Ovary (tissue), 9 donors: ENCODE results near the gene PTPRB. TPM values are rescaled to one million over a fixed set of nuclear protein-coding genes. Genes with fewer than 3 reads are reported as not detected.

Experiments
- DNase-seq, 5 donors: peaks; one replicate each; pipeline ENCODE4 v3.0.0-alpha.2; 2019 to 2020
- H3K27ac ChIP-seq, 2 donors: fragments of 200-600 bp; one replicate each; pipeline versions ENCODE4 v1.5.1 to v1.8.0; 2019 to 2022
- H3K27me3 ChIP-seq: fragments of 200-600 bp; one replicate; pipeline ENCODE4 v1.8.0; 2022
- H3K36me3 ChIP-seq: fragments of 200-600 bp; sonication (generic); one replicate; pipeline ENCODE4 v1.5.1; 2019
- H3K4me1 ChIP-seq: one replicate; pipeline ENCODE4 v1.8.1; 2013; ENCODE audit warnings: mild to moderate bottlenecking, moderate library complexity; ENCODE audit not compliant: insufficient read depth
- H3K4me3 ChIP-seq: fragments of 200-600 bp; sonication (generic); one replicate; pipeline ENCODE4 v1.5.1; 2017
- H3K9me3 ChIP-seq, 2 donors: fragments of 200-600 bp in 1 of 2; sonication (generic) in 1 of 2; one replicate each; pipeline versions ENCODE4 v1.5.1 to v1.8.1; 2013 to 2019; ENCODE audit warnings: mild to moderate bottlenecking in 1 of 2, moderate library complexity in 1 of 2
- EP300 ChIP-seq: sonication (generic); formaldehyde crosslinking; IDR thresholded peaks from one replicate; pipeline ENCODE4 v1.6.1; 2017; ENCODE audit warnings: antibody characterized with exemption
- POLR2A ChIP-seq: fragments of 450-650 bp; IDR thresholded peaks from one replicate; pipeline ENCODE4 v1.6.1; 2017; ENCODE audit warnings: antibody characterized with exemption, mild to moderate bottlenecking, moderate library complexity
- WGBS, 3 donors: extraction: QIAGEN DNeasy Blood & Tissue Kit in 1 of 3; methylation state at CpG; one replicate each; pipeline versions ENCODE4 v1.1.5 to v1.1.7; 2013 to 2017; 5-methylcytosine and 5-hydroxymethylcytosine counted together
- intact Hi-C, 4 donors: fragments of 100-400 bp; cut with DNase I; formaldehyde crosslinking; loops; one replicate each; pipeline versions ENCODE4 v1.11.0 to v1.15.1; 2022 to 2023
- polyA plus RNA-seq, 2 donors: library from polyadenylated mRNA; stranded (reverse); fragments of 200-250 nt in 1 of 2; fragments of 350-450 nt in 1 of 2; fragmentation: Illumina TruSeq in 1 of 2; extraction: RNeasy Lipid Tissue Mini Kit (QIAGEN cat#74804) in 1 of 2; gene quantifications; one replicate each; pipeline ENCODE4 v1.2.3, GENCODE V29; 2013 to 2014
- total RNA-seq, 7 donors: library from RNA; depleted of rRNA in 2 of 7; stranded (reverse); fragments of >200 nt in 2 of 7; fragmentation: NEBNext Ultra II Directional in 3 of 7; extraction: Animal tissue kit (Norgen Biotek cat#: 25700) in 3 of 7; gene quantifications; one replicate each; pipeline versions ENCODE4 v1.1.0 to v1.2.4, GENCODE V29; 2016 to 2023
- TF ChIP-seq, protein P1 (sequence below), 3 donors: fragments of 450-650 bp in 2 of 3; fragments of 200-600 bp in 1 of 3; IDR thresholded peaks; one replicate each; pipeline versions ENCODE4 v1.5.1 to v1.8.0; 2016 to 2022; ENCODE audit warnings: antibody characterized with exemption in 3 of 3, mild to moderate bottlenecking in 1 of 3
- donor health status: DM: no; HTN: no; CAD: no; lungs with moderate emphysema.
- donor health status: DM: no; HTN: no; CAD: no.
- donor health status: Bipolar disorder and iron deficiency.
- donor health status: DM: yes; HTN: yes; CAD: no.
- donor health status: DM: no; HTN: no; CAD: no.
- donor health status: DM: yes; HTN: yes; CAD: no.

Gene PTPRB
- total and polyA plus RNA-seq, 9 donors: 4.9 to 34.6 (median 11.6) TPM

GRCh38 chr12:70592664-70593063, 44.6 kb downstream of the PTPRB start:
- intact Hi-C loops: loop anchor here in 1 of 4 donors (10.0 kb wide), 1 partner anchor 132 kb away; no protein-coding TSS in a partner anchor
- WGBS, 3 donors: 94 to 97% (median 96%) methylated on average over 2 of the region's 2 CpGs
- H3K27ac ChIP-seq: no peak overlapping the region

GRCh38 chr12:70590549-70591226, 46.5 kb downstream of the PTPRB start:
- H3K27me3 ChIP-seq: no peaks in the 10 kb centered on the region
- H3K4me1 ChIP-seq: no peaks in the 10 kb centered on the region
- no peak overlapping the region for H3K4me3 ChIP-seq
- H3K9me3 ChIP-seq: no peaks in the 10 kb centered on the region
- H3K36me3 ChIP-seq: no peaks in the 10 kb centered on the region
- 77 to 83% (median 81%) methylated on average over 4 of the region's 4 CpGs for WGBS, 3 donors
- intact Hi-C loops: loop anchor here in 1 of 4 donors (10.0 kb wide), 1 partner anchor 134 kb away; no protein-coding TSS in a partner anchor
- DNase-seq: no peak
- H3K27ac ChIP-seq: no peak overlapping the region
- TF ChIP-seq, protein P1, sequence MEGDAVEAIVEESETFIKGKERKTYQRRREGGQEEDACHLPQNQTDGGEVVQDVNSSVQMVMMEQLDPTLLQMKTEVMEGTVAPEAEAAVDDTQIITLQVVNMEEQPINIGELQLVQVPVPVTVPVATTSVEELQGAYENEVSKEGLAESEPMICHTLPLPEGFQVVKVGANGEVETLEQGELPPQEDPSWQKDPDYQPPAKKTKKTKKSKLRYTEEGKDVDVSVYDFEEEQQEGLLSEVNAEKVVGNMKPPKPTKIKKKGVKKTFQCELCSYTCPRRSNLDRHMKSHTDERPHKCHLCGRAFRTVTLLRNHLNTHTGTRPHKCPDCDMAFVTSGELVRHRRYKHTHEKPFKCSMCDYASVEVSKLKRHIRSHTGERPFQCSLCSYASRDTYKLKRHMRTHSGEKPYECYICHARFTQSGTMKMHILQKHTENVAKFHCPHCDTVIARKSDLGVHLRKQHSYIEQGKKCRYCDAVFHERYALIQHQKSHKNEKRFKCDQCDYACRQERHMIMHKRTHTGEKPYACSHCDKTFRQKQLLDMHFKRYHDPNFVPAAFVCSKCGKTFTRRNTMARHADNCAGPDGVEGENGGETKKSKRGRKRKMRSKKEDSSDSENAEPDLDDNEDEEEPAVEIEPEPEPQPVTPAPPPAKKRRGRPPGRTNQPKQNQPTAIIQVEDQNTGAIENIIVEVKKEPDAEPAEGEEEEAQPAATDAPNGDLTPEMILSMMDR (IDR thresholded peaks at IDR 0.05): no peak
- TF ChIP-seq EP300 (no peak), POLR2A (no peak)

More at GRCh38 chr12:70592664-70593063, 44.6 kb downstream of the PTPRB start:
- no peak for TF ChIP-seq EP300
- TF ChIP-seq, protein P1 (IDR thresholded peaks at IDR 0.05): no peak
- no peak for TF ChIP-seq POLR2A
- no peak for DNase-seq
- Histone ChIP-seq H3K4me1 (no peaks in the 10 kb centered on the region), H3K4me3 (no peak overlapping the region), H3K27me3 (no peaks in the 10 kb centered on the region), H3K36me3 (no peaks in the 10 kb centered on the region), H3K9me3 (no peaks in the 10 kb centered on the region)

DNA sequence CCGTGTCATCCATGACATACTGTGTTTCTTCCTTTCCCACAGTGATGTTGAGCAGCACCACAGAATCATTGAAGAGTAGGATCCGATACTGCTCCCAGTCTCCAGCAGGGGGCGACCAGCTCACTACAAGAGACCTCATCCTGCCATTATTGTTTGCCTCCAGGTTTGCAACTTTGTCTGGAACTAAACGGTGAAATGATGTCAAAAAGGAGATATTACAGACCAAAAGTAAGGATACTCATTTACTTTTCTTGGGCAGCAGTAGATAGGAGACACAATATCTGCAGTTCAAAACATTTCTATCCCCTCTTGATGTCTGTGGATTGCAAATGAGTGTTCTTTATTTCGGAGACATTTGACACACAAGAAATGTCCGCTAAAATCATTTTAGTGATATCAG, 47.2 kb downstream of the PTPRB start:
- Histone ChIP-seq H3K9me3 (no peaks in the 10 kb centered on the region), H3K36me3 (no peaks in the 10 kb centered on the region), H3K4me3 (no peak overlapping the region), H3K27me3 (no peaks in the 10 kb centered on the region), H3K4me1 (no peaks in the 10 kb centered on the region), H3K27ac (no peak overlapping the region)
- peak; percentile 36 to 63 (median 44) for DNase-seq
- TF ChIP-seq EP300: no peak
- TF ChIP-seq POLR2A: no peak
- TF ChIP-seq, protein P1 (IDR thresholded peaks at IDR 0.05): peak in 2 of 3 donors; percentile 34 to 54
- WGBS, 3 donors: 31 to 33% (median 32%) methylated on average over 6 of the region's 6 CpGs
- intact Hi-C loops: loop anchor here in 1 of 4 donors (10.0 kb wide), 1 partner anchor 135 kb away; no protein-coding TSS in a partner anchor

DNA sequence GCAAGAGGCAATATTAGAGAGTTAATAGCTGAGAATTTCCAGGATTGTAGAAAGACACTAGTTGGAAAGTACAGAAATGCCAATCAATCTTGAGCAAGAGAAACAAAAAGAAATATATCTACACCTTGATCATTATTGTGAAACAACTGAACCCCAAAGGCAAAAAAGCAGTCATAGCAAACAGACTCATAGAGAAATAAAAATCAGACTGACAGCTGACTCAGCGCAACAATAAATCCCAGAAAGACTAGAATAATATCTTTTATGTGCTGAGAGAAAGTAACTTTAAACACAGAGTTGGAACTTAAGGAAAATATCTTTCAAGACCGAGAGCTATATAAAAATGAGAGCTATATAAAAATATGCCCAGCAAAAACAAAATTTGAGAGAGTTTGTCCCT, 52.9 kb downstream of the PTPRB start:
- intact Hi-C loops: no loop called here
- 94 to 97% (median 94%) methylated on average over 2 of the region's 2 CpGs for WGBS, 3 donors
- TF ChIP-seq EP300 (no peak), POLR2A (no peak)
- TF ChIP-seq, protein P1 (IDR thresholded peaks at IDR 0.05): no peak
- Histone ChIP-seq H3K4me3 (no peak overlapping the region), H3K4me1 (no peaks in the 10 kb centered on the region), H3K27ac (no peak overlapping the region), H3K27me3 (no peaks in the 10 kb centered on the region), H3K36me3 (no peaks in the 10 kb centered on the region), H3K9me3 (no peaks in the 10 kb centered on the region)
- no peak for DNase-seq
